PFSK-1 (cell line): ENCODE measurements around the gene KISS1R. TPM values are rescaled to one million over a fixed set of nuclear protein-coding genes. Genes with fewer than 3 reads are reported as not detected.

Experiments
- FOXP2 ChIP-seq: optimal IDR thresholded peaks from 2 replicates; pipeline ENCODE3; 2011; ENCODE audit warnings: borderline replicate concordance, control low read depth, inconsistent platforms; ENCODE audit not compliant: insufficient read depth; ENCODE audit errors: extremely low read length, extremely low read depth
- POLR2AphosphoS5 ChIP-seq: IDR thresholded peaks from 2 replicates; pipeline ENCODE4 v1.6.1; 2012; ENCODE audit warnings: low read depth, mild to moderate bottlenecking, control low read depth, low read length, moderate library complexity
- REST ChIP-seq, 2 experiments: IDR thresholded peaks; 2 replicates each; pipeline versions ENCODE4 v1.6.1 to v1.8.0; 2011 to 2012; ENCODE audit warnings: low read depth in 2 of 2, low read length in 2 of 2, control low read depth in 1 of 2, inconsistent platforms in 1 of 2, mild to moderate bottlenecking in 1 of 2, moderate library complexity in 1 of 2; ENCODE audit not compliant: insufficient read depth in 1 of 2
- SIN3A ChIP-seq: IDR thresholded peaks from 2 replicates; pipeline ENCODE4 v1.6.1; 2012; ENCODE audit warnings: mild to moderate bottlenecking, low read length, moderate library complexity, borderline replicate concordance; ENCODE audit not compliant: insufficient read depth
- TAF1 ChIP-seq: IDR thresholded peaks from 2 replicates; pipeline ENCODE4 v1.6.1; 2012; ENCODE audit warnings: low read length, control low read depth, borderline replicate concordance; ENCODE audit not compliant: insufficient read depth
- polyA plus RNA-seq: library from polyadenylated mRNA; unstranded; fragments of >200 nt; gene quantifications from one replicate; pipeline ENCODE4 v1.2.1, GENCODE V29; 2012; ENCODE audit warnings: low read depth, missing spikeins; ENCODE audit not compliant: insufficient read length

KISS1R gene
- polyA plus RNA-seq: 0.61 TPM

DNA sequence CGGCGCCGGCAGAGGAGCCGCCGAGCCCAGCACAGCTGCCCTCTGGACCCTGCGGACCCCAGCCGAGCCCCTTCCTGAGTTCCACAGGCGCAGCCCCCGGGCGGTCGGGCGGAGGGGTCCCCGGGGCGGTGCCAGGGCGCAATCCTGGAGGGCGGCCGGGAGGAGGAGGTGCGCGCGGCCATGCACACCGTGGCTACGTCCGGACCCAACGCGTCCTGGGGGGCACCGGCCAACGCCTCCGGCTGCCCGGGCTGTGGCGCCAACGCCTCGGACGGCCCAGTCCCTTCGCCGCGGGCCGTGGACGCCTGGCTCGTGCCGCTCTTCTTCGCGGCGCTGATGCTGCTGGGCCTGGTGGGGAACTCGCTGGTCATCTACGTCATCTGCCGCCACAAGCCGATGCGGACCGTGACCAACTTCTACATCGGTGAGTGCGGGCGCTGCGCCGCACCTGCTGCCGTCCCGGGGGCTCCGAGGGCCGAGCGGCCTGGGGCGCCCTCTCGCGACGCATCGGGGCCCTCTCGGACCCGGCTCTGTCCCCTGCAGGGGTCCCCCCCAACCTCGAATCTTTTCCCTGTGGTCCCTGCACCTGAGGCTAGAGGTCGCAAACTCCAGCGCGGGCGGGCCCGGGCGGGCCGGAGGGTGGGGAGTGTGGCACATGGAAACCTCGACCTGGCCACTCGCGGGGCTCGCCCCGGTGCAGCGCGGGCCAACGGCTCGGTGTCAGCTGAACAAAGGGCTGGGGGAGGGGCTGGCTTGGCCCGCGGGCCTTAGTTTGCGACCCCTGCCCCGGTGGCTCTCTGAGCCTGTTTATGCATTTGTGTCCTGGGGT, at the start of gene KISS1R:
Gene KISS1R (plus strand): TSS at position 11 of the 829 bp plus-strand sequence. CDS start 170 bp downstream, at position 181.
- peak; percentile 65 for TF ChIP-seq FOXP2
- no peak for TF ChIP-seq REST (IDR thresholded peaks at IDR 0.05; ENCODE audit: insufficient read depth in 1 of 2, low read depth in 2 of 2, low read length in 2 of 2)
- no peak for TF ChIP-seq SIN3A
- no peak for TF ChIP-seq TAF1

GRCh38 chr19:867855-868457, 49.2 kb upstream of the KISS1R start:
- no peak for TF ChIP-seq REST (IDR thresholded peaks at IDR 0.05; ENCODE audit: insufficient read depth in 1 of 2, low read depth in 2 of 2, low read length in 2 of 2)
- no peak for TF ChIP-seq FOXP2
- no peak for TF ChIP-seq SIN3A
- TF ChIP-seq POLR2AphosphoS5: no peak
- no peak for TF ChIP-seq TAF1

- TF ChIP-seq FOXP2 (no peak), SIN3A (no peak), REST (IDR thresholded peaks at IDR 0.05; ENCODE audit: insufficient read depth in 1 of 2, low read depth in 2 of 2, low read length in 2 of 2) (no peak), TAF1 (no peak), POLR2AphosphoS5 (no peak; the same call in 1 of the 2 replicates)
Observed at GRCh38 chr19:868458-869244, 48.5 kb upstream of the KISS1R start.

DNA sequence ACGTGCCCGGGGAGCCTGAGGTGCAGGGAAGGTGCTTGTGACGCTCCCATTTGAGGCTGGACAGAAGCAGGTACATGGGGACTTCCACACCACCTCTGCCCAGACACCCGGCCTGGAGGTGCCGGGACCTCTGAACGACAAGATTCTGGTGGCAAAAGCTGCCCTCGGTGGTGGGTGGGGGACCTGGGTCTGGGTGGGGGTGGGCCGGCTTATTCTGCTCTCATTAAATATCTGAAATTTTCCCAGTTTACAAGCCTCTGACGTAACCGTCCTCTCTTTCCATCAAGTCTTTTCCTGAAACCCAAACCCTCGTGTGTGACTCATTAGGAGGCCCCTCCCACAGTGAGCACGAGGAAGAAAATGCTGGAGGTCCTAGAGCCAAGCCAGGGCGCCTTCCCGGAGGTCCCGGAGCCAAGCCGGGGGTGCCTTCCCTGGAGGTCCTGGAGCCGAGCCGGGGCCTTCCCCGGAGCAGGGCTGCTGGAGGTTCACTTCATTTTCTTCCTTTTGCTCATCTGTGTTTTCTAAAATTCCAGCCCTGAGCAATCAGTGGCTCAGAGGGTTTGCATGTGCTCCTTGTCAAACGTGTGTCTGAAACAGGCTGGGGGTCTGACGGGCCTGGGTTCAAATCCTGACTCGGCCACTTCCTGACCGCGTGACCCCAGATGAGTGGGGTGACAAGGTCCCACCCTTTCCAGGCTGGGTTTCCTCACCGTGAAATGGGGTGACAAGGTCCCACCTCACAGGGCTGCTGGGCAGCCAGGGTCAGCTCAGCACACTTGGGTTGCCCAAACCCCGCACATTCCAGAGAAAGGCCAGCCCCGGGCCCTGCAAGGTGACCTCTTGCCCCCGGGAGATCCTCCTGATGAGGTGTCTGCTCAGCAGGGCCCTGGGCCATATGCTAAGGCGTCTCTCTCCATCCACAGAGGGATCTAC, 47.6 kb upstream of the KISS1R start:
- TF ChIP-seq POLR2AphosphoS5: no peak
- TF ChIP-seq FOXP2: no peak
- no peak for TF ChIP-seq SIN3A

DNA sequence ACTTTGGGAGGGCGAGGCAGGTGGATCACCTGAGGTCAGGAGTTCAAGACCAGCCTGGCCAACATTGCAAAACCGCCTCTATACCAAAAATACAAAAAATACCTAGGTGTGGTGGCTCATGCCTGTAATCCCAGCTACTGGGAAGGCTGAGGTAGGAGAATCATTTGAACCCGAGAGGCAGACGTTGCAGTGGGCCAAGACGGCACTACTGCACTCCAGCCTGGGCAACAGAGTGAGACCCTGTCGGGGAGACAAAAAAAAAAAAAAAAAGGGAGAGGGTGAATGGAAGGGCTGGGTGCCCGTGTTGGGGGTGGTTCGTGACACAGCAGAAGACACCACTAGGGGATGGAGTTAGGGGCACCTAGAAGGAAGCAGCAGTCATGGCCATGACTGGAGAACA, 46.8 kb upstream of the KISS1R start:
- no peak for TF ChIP-seq SIN3A
- no peak for TF ChIP-seq POLR2AphosphoS5
- no peak for TF ChIP-seq REST (IDR thresholded peaks at IDR 0.05; ENCODE audit: insufficient read depth in 1 of 2, low read depth in 2 of 2, low read length in 2 of 2)
- no peak for TF ChIP-seq FOXP2
- no peak for TF ChIP-seq TAF1
